VCaP (cell line): ENCODE data around the gene DBP.
"Not testable (repeated sequence)": the region's sequence is repeated elsewhere in the genome, so short reads cannot be mapped to it uniquely, and the experiment has no call there.

Experiments
- H3K27ac ChIP-seq: fragments of 450-650 bp; 2 replicates; pipeline ENCODE4 v1.5.1; 2017
- TF ChIP-seq, protein P1 (sequence below): fragments of 450-650 bp; conservative IDR thresholded peaks from 2 replicates; pipeline ENCODE4 v1.5.1; 2017; ENCODE audit warnings: mild to moderate bottlenecking, moderate library complexity

DBP gene, protein sequence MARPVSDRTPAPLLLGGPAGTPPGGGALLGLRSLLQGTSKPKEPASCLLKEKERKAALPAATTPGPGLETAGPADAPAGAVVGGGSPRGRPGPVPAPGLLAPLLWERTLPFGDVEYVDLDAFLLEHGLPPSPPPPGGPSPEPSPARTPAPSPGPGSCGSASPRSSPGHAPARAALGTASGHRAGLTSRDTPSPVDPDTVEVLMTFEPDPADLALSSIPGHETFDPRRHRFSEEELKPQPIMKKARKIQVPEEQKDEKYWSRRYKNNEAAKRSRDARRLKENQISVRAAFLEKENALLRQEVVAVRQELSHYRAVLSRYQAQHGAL

DNA sequence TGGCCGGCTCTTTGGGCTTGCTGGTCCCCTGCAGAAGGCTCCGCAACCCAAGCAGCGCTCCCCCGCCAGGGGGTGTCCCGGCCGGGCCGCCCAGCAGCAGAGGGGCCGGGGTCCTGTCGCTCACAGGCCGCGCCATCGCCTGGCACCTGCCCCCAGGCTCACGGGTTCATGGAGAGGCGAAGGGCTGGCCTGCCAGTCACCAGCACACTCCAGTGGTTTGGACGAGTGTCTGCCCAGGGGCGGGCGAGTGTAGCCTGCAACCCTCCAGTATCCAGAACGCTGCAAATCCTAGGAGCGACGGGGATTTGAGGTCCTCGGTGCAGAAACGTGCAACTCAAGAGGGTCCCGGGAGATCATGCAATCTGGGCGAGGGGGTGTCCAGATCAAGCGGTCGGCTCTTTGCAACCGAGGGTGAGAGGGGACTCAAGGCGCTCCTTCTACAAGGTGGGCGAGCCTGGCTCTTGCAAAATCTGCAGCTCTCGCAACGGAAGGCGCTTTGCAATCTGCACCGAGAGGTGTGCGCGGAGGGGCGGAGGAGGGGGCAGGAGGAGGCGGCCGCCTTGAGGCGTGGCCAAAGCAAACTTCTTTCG, at the start of gene DBP:
Gene DBP, minus strand, starts transcription at position 521 of the 590 bp plus-strand sequence. Its CDS starts 385 bp downstream, at position 136.
- H3K27ac ChIP-seq = peak within 1 kb of the TSS; percentile 95
- TF ChIP-seq, protein P1, sequence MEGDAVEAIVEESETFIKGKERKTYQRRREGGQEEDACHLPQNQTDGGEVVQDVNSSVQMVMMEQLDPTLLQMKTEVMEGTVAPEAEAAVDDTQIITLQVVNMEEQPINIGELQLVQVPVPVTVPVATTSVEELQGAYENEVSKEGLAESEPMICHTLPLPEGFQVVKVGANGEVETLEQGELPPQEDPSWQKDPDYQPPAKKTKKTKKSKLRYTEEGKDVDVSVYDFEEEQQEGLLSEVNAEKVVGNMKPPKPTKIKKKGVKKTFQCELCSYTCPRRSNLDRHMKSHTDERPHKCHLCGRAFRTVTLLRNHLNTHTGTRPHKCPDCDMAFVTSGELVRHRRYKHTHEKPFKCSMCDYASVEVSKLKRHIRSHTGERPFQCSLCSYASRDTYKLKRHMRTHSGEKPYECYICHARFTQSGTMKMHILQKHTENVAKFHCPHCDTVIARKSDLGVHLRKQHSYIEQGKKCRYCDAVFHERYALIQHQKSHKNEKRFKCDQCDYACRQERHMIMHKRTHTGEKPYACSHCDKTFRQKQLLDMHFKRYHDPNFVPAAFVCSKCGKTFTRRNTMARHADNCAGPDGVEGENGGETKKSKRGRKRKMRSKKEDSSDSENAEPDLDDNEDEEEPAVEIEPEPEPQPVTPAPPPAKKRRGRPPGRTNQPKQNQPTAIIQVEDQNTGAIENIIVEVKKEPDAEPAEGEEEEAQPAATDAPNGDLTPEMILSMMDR = peak; percentile 34

DNA sequence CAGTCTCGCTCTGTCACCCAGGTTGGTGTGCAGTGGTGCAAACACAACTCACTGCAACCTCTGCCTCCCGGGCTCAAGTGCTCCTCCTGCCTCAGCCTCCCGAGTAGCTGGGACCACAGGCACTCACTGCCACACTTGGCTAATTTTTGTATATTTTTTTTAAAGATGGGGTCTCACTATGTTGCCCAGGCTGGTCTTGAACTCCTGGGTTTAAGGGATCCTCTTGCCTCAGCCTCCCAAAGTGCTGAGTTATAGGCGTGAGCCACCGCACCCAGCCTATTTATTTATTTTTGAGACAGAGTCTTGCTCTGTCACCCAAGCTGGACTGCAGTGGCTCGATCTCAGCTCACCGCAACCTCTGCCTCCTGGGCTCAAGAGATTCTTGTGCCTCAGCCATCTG, 49.5 kb upstream of the DBP start:
- H3K27ac ChIP-seq = not testable (repeated sequence)

DNA sequence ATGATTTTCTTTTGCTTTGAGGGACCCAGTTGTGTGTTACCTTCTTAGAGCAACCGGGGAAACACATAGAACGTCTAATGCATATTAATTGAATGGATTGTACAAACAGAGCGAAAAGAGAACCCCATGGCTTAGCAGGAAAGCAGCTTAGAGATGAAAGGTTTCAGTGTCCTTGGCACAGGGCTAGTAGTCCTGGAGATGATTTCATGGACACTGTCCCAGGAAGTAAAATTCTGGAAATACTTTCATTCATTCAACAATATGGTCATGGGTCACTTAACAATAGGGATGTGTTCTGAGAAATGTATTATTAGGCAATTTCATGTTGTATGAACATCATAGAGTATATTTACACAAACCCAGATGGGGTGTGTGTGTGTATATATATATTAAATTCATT, 48.9 kb upstream of the DBP start:
- TF ChIP-seq, protein P1 = no peak

DNA sequence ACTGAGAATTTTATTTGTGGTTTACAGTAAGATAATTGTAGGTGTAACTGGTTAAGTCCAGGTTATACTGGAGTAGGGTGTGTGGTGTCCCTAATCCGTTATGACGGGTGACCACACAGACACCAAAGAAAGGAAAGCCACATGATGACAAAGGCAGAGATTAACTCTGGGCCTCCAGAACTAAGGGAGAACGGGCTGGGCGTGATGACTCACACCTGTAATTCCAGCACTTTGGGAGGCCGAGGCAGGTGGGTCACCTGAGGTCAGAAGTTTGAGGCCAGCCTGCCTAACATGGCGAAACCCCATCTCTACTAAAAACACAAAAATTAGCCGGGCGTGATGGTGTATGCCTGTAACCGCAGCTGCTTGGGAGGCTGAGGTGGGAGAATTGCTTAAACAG, 48.4 kb upstream of the DBP start:
- TF ChIP-seq, protein P1 = no peak
- H3K27ac ChIP-seq = peak overlapping the region; percentile 72; the same call in 1 of the 2 replicates

More for the DNA sequence above, 48.9 kb upstream of the DBP start:
- no peak overlapping the region for H3K27ac ChIP-seq

DNA sequence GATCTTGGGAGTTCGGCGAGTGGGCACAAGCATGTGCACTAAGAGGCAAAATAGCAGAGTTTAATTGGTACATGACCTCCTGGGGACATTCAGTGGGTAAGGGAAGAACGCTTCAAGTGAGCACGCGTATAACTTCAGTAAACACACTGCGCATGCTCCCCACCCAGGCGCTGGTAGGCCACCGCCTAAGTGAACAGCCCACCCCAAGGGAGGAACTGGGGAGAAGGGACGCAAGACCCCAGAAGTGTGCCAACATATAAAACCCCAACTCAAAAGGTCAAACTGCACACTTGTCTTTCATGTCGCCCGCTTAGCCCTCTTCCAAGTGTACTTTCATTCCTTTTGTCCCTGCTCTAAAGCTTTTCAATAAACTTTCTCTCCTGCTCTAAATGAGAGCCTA, 46.2 kb upstream of the DBP start:
- H3K27ac ChIP-seq = peak overlapping the region; percentile 72
- TF ChIP-seq, protein P1 = no peak

DNA sequence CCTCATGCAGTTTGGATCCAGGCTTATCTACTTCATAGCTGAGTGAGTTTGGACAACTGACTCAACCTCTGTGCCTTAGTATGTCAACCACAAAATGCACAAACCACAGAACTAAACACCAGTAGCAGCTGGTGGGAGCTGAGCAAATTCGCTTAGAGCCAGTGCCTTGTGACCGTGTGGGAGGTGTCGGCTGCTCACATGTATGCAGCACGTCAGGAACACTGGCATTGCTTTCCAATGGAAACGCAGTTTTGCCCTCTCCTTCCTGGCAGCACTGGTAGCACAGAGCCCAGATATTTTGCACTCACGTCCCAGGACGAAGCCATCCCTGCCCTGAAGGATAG, 43.9 kb upstream of the DBP start:
- TF ChIP-seq, protein P1 = no peak
- H3K27ac ChIP-seq = no peak overlapping the region

DNA sequence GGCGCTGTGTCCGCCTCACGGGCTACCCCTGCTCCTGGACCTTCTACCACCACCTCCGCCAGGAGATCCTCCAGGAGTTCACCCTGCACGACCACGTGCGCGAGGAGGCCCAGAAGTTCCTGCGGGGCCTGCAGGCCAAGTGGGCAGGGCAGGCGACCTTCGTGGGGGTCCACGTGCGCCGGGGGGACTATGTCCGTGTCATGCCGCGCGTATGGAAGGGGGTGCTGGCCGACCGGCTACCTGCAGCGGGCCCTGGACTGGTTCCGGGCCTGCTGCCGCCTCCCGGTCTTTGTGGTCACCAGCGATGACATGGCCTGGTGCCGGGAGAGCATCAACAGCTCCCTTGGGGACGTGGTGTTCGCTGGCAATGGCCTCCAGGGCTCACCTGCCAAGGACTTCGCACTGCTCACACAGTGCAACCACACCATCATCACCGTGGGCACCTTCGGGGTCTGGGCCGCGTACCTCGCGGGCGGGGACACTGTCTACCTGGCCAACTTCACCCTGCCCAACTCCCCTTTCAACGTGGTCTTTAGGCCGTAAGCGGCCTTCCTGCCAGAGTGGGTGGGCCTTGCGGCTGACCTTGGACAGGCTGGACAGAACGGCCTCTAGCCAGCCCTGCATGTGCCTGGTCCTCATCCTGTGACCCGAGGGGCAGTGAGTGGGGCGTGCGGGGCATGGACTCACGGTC, 43.4 kb upstream of the DBP start:
- H3K27ac ChIP-seq = no peak overlapping the region
- TF ChIP-seq, protein P1 = no peak

DNA sequence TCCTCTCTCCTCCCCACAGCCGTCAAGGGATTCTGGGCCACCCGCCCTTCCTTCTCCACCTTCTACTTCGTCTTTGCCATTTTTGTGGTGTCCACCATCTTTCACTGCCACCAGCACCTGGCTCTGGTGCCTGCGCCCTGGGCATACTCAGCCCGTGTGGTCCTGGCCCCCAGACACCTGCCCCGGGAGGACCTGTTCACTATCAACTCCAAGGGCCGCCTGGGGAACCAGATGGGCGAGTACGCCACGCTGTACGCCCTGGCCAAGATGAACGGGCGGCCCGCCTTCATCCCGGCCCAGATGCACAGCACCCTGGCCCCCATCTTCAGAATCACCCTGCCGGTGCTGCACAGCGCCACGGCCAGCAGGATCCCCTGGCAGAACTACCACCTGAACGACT, 42.8 kb upstream of the DBP start:
- H3K27ac ChIP-seq = not testable (repeated sequence)
